Choroid plexus epithelial cell (primary cell): ENCODE measurements around the gene GRB10.

Source experiments
- DNase-seq: peaks from one replicate; pipeline ENCODE4 v3.0.0-alpha.2; 2010; ENCODE audit warnings: low read depth
- H3K4me3 ChIP-seq: 2 replicates; pipeline ENCODE4 v1.5.1; 2011; ENCODE audit warnings: low read depth, mild to moderate bottlenecking, control low read depth, low read length, moderate library complexity
- TF ChIP-seq, protein P1 (sequence below): conservative IDR thresholded peaks from 2 replicates; pipeline ENCODE4 v1.5.1; 2011; ENCODE audit warnings: low read depth, mild to moderate bottlenecking, control low read depth, inconsistent platforms, low read length, moderate library complexity

GRB10 gene

DNA sequence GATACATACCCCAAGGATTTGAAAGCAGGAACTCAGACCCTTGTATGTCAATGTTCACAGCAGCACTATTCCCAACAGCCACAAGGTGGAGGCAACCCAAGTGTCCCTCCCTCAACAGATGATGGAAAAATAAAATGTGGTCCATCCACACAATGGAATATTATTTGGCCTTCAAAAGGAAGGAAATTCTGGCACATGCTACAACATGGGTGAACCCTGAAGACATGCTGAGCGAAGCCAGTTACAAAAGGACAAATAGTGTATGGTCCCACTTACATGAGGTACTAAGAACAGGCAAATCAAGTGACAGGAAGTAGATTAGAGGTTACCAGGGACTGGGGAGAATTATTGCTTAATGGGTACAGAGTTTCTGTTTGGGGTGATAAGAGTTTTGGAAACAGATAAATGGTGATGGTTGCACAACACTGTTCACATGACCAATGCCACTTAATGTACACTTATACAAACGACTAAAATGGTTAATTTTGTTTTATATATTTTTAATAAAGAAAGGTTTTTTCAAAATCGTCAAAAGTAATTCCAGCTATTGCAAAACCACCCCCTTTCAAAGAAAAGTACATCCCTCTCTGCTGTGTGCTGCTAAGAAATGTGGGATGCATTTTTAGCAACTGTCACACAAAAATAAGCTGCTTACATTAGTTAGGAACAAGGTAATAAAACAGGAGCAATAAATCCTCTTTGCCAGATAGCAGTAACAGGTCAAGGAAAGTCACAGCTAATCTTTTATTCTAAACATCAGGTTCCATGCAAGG, 85.7 kb downstream of the GRB10 start:
- TF ChIP-seq, protein P1, sequence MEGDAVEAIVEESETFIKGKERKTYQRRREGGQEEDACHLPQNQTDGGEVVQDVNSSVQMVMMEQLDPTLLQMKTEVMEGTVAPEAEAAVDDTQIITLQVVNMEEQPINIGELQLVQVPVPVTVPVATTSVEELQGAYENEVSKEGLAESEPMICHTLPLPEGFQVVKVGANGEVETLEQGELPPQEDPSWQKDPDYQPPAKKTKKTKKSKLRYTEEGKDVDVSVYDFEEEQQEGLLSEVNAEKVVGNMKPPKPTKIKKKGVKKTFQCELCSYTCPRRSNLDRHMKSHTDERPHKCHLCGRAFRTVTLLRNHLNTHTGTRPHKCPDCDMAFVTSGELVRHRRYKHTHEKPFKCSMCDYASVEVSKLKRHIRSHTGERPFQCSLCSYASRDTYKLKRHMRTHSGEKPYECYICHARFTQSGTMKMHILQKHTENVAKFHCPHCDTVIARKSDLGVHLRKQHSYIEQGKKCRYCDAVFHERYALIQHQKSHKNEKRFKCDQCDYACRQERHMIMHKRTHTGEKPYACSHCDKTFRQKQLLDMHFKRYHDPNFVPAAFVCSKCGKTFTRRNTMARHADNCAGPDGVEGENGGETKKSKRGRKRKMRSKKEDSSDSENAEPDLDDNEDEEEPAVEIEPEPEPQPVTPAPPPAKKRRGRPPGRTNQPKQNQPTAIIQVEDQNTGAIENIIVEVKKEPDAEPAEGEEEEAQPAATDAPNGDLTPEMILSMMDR = peak; percentile 76
- H3K4me3 ChIP-seq = no peak overlapping the region
- peak; percentile 40 for DNase-seq

DNA sequence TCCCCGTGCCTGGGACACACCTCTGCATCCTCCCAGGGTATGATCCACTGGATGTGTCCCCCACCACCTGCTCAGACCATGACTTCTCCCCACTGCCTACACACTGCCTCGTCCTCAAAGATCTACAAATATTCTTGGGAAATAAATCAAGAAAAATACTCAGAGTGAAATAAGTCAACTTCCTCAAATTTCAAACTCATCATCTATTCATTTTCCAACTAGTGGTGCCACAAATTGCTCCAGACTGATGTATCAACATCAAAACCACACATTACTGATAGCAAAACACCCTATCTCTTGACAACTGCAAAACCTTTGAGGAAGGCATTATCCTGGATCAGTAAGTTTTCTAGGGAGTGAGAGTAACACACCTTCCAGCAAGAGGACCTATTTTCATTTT, 87.7 kb downstream of the GRB10 start:
- DNase-seq = no peak
- TF ChIP-seq, protein P1 = no peak
- no peak overlapping the region for H3K4me3 ChIP-seq

DNA sequence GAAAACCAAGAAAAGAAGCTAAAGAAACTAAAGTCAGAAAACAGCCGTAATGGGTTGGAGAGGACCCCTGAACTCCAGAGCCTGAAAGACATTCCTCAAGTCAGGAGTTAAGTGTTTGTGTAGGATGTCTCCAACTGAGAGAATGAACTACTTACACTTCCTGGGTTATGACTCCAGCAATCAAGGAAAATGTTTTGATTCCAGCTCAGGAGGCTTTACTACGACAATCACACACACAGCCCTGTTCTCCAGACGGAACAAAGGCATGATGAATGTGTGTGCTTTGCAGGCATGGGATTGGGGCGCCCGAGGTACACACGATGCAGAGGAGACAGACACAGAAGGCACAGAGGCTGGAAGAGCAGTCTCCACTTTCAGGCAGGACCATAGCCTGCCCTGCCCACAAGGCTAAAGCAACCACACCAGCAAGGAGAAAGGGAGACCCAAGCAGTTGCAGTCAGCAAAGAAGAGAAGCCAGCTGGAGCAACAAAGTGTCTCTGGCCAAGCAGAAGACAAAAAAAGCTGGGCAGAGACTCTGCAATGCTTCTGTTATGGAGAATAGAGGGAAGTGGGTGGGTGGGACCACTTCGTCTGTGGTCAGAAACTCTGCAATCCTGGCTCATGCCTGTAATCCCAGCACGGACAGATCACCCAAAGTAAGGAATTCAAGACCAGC, 89.1 kb downstream of the GRB10 start:
- DNase-seq = peak; percentile 48
- no peak overlapping the region for H3K4me3 ChIP-seq
- TF ChIP-seq, protein P1 = no peak

DNA sequence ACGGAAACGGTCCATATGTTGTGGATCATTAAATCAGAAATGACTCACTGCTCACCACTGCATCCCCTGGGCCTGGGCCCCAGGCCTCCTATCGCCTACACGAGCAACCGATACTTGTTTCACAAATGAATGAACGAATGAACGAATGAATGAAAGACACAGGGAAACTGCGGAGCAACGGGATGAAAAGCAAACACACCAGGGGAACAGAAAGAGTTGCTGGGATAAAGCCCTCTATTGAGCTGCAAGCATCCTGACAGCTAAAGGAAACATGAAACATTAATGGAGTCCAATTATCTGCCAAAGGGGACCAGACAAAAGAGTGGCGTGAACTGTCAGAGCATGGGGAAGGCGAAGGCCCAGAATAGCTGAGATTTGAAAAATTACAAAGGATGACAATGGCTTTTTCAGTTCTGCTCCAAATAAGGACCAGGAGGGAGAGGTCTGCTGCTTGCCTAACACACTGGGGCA, 92.1 kb downstream of the GRB10 start:
- DNase-seq = no peak
- TF ChIP-seq, protein P1 = no peak
- H3K4me3 ChIP-seq = no peak overlapping the region

DNA sequence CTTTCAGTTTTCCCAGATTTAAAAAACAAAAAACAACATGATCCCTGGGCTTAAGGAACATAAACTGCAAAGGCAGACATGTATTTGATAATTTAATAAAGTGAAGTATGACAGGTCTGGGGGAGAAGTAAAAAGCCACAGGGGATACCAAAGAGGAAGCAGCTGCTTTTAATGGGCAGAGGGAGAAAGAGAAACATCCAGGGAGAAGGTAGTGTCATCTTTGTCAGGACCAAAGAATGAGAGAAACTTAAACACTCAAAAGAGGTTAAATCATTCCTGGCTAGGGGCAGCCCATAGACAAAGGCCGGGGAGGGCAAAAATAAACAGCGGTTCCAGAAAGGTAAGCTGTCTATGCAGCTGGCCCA, 94.5 kb downstream of the GRB10 start:
- H3K4me3 ChIP-seq = no peak overlapping the region
- no peak for DNase-seq
- TF ChIP-seq, protein P1 = no peak

DNA sequence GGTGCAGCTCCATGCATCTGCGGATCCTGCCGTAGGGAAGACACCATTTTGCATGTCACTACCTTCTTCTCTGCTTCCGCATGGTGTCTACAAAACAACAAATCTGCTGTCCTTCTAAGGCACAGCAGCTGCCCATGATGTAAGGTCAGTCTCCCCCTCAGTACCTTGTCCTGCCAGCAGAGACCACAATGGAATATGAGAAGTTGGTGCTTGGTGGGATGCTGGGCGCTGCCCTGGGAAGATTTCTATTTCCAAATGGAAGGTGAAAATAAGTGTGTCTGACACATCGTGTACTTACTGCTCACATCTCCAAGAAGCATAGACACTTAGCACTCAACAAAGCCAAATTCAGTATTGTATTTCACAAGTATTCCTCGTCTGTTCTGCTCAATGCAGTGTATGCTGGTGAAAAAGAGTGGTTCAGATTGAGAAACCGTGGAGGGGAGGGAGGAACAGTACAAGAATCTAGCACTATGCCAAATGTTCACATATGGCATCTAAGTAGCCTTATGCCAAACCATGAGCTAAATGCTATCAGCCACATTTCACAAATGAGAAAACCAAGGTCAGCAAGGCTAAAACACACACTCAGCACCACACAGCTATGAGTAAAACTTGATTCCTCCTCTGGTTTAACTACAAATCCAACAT, 95.0 kb downstream of the GRB10 start:
- no peak overlapping the region for H3K4me3 ChIP-seq
- DNase-seq = peak; percentile 78
- TF ChIP-seq, protein P1 = peak; percentile 5
